Fibroblast of skin of right quadriceps (primary cell): ENCODE measurements around the gene SPATA20.

Source experiments
- DNase-seq: peaks from one replicate; pipeline ENCODE4 v3.0.0-alpha.2; 2013

SPATA20 gene

GRCh38 chr17:50604513-50604912 is 57.5 kb downstream of the SPATA20 start:
- DNase-seq = peak; percentile 86

- DNase-seq = peak; percentile 41
Observed at GRCh38 chr17:50605429-50605828, 58.5 kb downstream of the SPATA20 start.
